Measurements from ENCODE around the gene SLC39A5.
"Not testable (repeated sequence)": the region's sequence is repeated elsewhere in the genome, so short reads cannot be mapped to it uniquely, and the experiment has no call there.

SLC39A5 gene

GRCh38 chr12:56229916-56230431 lies at the start of gene SLC39A5:
TSS of gene SLC39A5 (plus strand) at chr12:56230051. CDS start at chr12:56231275, 1,224 bp downstream.
- no peak for DNase-seq

- no peak for DNase-seq
These were observed 42.9 kb upstream of the SLC39A5 start for GRCh38 chr12:56186957-56187356.

- peak; percentile 27 for DNase-seq
These were observed 41.6 kb upstream of the SLC39A5 start for GRCh38 chr12:56188131-56188777.

- DNase-seq = peak; percentile 15
These were observed 41.1 kb upstream of the SLC39A5 start for GRCh38 chr12:56188778-56189098.

GRCh38 chr12:56189099-56189917 lies 40.5 kb upstream of the SLC39A5 start, which contains the start of gene SMARCC2:
TSS of gene SMARCC2 (minus strand) at chr12:56189483. CDS start at chr12:56189461, 22 bp downstream.
- DNase-seq = peak; percentile 90

GRCh38 chr12:56189918-56190694 lies 39.7 kb upstream of the SLC39A5 start:
- DNase-seq = peak; percentile 93

DNA sequence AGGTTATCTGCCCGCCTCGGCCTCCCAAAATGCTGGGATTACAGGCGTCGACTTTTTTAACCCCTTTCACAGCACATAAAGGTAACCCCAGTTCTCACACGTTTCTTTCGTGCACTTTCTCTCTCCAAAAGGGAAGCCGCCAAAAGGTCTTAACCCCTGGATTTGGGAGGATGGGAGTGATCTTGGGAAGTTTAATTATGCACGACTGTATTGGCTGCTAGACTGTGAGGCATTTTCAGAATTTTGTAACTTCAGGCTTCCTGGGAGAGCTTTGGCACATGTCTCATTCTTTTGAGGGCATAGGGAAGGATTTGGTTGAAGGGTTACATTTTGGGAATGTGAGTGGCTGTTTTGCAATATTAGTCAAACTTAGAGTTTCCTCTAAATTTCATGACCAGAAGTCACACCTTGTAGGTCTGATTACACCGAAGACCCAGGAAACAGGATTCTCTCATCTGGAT lies 39.1 kb upstream of the SLC39A5 start:
- no peak for DNase-seq

GRCh38 chr12:56192582-56192981 lies 37.3 kb upstream of the SLC39A5 start:
- DNase-seq = no peak

GRCh38 chr12:56193025-56193578 lies 36.7 kb upstream of the SLC39A5 start:
- DNase-seq = peak; percentile 87

GRCh38 chr12:56196818-56197550 lies 32.9 kb upstream of the SLC39A5 start:
- not testable (repeated sequence) for DNase-seq

- no peak for DNase-seq
These were observed 31.8 kb upstream of the SLC39A5 start for GRCh38 chr12:56197921-56198635.

DNA sequence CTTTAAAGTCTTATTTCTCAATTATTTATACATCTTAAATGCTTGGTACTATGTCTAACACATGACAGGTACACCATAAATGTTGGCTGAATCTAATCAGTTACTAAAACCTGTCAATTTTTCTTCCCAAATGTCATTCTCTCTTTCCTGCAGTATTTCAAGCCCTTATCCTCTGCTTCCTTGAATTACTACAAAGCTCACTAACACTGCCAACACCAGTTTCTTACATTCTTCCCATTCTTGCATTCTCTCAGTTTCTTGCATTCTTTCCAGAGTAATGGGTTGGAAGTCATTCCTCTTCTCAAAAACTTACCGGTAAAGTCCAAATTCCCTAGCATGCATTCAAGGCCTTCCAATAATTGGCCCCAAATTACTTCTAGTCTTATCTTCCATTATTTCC lies 31.0 kb upstream of the SLC39A5 start:
- DNase-seq = no peak

- DNase-seq = no peak
These were observed 27.5 kb upstream of the SLC39A5 start for GRCh38 chr12:56202366-56202765.

- DNase-seq = no peak
These were observed 27.0 kb upstream of the SLC39A5 start for GRCh38 chr12:56202838-56203237.

GRCh38 chr12:56204275-56204674 lies 25.6 kb upstream of the SLC39A5 start:
- no peak for DNase-seq

GRCh38 chr12:56205445-56205844 lies 24.4 kb upstream of the SLC39A5 start:
- DNase-seq = no peak

GRCh38 chr12:56206452-56207166 lies 23.2 kb upstream of the SLC39A5 start:
- peak; percentile 36 for DNase-seq

DNA sequence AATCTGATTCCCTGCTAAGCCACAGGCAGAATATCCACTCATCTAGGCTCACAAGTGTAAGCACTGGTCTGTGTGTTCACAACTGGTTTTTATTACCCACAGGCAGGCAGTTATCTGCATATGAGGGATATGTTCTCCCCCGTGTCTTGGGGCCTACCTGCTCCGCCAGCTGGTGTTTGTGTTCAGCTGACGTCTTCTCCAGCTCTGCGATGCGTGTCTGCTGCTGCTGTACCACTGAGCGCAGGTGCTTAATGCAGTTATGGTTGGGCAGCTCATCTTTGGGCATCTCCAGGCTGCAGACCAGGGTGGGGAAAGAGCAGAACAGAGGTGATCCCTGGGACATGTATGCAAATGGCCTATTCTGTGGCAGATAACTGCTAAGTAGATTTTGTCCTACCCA lies 21.8 kb upstream of the SLC39A5 start:
- no peak for DNase-seq

DNA sequence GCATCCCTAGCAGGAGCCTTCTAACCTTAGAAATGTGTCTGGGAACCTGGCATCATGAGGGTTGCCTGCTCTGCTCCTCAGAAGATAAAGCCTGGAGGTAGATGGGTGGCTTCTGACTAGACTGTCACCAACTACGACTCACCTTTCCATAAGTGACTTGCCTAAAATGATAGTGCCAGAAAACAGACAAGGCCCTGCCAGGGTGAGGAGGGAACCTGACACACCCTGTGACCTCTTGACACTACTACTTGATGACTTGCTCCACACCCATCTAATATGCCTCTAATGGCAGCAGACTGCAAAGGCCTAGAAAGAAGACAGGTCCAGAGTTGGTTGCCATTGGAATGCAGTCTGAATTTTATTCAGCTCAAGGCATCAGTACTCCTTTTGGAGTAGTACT lies 17.5 kb upstream of the SLC39A5 start:
- DNase-seq = peak; percentile 37

DNA sequence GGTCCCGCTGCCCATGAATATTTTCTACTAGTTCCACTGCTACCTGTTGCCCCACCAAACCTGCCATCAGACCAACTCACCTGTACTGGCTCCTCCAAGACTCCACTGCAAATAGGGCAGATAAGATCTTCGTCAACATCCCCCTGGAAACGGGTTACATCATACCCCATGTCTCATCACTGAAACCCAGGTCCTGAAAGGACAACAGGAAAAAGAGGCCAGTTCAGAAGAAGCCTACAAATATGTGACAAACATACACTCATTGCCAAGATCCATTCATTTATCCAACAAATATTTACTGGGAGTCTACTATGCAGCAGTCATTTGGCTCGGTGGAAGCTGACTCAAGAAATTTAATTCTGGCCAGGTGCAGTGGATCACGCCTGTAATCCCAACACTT lies 16.0 kb upstream of the SLC39A5 start:
- no peak for DNase-seq

DNA sequence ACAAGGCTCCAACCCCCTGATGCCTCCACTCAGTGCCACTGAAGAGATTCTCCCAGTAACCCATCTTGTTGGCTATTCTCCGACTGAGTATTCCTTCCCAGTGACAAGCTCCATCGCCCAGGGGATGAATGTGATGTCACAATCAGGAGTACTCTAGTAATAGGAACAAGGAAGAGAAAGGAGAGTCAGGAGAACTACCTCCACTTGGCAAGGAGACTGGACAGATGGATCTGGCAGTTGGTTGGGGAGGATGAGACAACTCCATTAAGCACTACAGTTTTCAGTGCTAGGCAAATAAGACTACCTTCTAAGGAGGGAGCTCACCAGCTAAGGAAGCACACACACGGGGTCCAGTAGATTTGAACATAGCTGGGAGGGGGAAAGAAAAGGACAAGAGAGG lies 13.4 kb upstream of the SLC39A5 start:
- no peak for DNase-seq
